GM19238 (cell line): ENCODE results near the gene CAPNS1.
"Not testable (repeated sequence)": the region's sequence is repeated elsewhere in the genome, so short reads cannot be mapped to it uniquely, and the experiment has no call there.

Source experiments
- DNase-seq: peaks from one replicate; pipeline ENCODE4 v3.0.0; 2011; ENCODE audit warnings: low spot score; ENCODE audit not compliant: insufficient read length

Gene CAPNS1

DNA sequence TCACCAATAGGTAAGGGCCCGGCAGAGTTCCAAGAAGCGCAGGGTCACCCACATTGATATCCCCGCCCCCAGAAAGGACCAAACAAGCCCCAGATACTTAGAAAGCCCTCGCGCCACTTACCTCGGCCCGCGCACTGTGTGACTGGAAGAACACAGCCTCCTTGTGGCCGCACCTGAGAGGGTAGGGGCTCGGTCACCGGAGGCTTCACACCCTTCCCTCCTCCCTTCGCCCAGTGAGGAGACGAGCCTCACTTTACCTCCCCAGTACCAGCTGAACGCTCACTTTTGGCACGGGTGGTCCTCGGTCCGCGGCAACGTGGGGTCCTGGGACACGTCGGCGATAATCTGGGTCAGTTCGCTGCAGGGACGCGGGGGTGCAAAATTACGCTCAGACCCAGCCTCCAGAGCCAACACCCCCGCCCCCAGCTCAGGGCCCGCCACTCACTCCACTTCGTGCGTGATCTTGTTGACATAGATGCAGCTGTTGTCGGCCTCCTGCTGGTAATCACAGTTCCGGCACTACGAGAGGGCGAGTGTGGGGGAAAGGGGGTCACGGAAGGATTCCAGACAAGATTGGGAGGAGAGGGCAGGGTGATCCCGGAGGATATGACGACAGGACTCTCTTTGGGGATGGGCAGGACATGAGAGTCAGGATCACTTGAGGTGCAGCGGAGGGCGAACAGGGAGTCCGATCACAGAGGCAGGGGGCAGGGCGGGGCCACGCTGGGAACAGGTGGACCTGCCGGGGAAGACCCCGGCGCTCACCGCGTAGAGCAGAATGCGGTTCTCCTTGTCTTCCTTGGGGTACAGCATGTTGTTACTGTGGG lies 25.8 kb upstream of the CAPNS1 start:
- DNase-seq: peak; percentile 30

DNA sequence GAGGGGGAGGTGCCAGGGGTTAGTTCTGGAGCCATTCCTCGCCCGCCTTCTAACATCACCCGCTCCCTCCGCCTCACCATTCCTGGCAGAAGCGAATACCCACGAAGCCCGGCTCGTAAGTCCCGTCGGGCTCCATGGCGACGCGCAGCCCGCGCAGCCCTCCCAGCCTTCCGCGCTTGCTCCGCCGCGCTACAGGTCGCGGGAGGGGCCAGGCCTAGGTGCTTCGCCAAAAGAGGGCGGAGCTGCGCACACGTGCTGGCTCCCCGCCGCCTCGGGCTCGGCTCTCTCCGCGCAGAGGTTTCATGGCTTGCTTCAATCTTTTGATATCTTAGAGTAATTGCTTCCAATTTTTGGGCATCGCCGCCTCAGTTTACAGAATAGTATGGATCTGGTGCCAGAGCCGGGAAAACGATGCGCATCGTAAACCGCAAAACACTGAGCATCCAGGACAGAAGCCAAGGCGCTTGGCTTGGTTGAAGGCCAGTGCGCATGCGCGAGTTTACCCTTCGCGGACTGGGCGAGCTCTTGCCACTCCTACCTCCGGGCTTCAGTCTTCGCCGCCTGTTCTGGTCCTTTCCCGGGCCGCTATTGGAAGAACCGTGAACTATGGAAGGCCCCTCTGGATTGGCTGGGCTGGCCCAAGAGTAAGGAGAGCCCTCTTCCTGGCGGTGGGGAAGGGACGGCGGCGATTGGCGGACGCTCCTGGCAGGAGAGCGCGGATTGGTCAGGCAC lies 25.0 kb upstream of the CAPNS1 start, which contains the start of gene POLR2I:
Gene POLR2I (minus strand): TSS at position 155 of the 732 bp plus-strand sequence. CDS start 19 bp downstream, at position 136.
- DNase-seq: peak; percentile 95

DNA sequence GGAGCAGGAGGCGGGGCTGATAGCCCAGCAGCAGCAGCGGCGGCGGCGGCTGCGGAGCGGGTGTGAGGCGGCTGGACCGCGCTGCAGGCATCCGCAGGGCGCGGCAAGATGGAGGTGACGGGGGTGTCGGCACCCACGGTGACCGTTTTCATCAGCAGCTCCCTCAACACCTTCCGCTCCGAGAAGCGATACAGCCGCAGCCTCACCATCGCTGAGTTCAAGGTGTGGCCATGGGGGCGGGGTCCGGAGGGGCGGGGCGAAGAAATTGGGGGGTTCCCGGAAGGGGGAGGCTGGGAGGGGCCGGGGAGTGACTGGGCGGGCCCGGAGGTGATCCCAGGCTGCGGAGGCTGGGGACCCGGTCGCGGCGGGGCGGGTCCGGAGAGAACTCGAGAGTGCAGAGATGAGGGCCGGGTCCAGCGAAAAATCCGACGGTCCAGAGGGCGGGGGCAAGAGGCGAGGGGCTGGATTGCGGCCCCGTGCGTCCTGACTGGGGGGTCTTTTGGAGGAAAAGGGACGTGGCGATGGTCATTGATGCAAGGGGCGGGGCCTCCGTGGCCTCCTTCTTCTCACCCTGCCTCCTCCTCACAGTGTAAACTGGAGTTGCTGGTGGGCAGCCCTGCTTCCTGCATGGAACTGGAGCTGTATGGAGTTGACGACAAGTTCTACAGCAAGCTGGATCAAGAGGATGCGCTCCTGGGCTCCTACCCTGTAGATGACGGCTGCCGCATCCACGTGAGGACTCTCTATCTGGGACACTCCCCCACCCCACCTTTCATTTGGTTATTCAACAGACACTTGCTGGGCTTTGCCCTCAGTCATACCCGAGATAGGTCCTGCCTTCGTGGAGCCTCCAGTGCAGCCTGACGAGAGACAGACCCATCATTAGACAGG lies 24.2 kb upstream of the CAPNS1 start, which contains the start of gene TBCB:
Gene TBCB (plus strand): TSS at position 16 of the 891 bp plus-strand sequence. CDS start 93 bp downstream, at position 109.
- peak; percentile 85 for DNase-seq

DNA sequence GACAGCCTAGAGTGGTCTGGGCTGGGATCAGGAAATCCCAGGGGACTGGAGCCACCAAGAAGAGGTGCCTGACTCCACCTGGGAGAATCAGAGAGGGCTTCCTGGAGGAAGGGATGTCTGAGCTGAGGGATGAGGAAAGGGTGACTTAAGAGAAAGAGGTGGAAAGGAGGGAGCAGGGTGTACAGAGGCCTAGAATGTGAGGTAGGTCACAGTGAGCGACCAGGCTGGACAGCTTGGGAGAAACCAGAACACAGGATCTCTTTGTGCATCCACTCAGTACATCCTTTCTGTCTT lies 23.6 kb upstream of the CAPNS1 start:
- DNase-seq: no peak

DNA sequence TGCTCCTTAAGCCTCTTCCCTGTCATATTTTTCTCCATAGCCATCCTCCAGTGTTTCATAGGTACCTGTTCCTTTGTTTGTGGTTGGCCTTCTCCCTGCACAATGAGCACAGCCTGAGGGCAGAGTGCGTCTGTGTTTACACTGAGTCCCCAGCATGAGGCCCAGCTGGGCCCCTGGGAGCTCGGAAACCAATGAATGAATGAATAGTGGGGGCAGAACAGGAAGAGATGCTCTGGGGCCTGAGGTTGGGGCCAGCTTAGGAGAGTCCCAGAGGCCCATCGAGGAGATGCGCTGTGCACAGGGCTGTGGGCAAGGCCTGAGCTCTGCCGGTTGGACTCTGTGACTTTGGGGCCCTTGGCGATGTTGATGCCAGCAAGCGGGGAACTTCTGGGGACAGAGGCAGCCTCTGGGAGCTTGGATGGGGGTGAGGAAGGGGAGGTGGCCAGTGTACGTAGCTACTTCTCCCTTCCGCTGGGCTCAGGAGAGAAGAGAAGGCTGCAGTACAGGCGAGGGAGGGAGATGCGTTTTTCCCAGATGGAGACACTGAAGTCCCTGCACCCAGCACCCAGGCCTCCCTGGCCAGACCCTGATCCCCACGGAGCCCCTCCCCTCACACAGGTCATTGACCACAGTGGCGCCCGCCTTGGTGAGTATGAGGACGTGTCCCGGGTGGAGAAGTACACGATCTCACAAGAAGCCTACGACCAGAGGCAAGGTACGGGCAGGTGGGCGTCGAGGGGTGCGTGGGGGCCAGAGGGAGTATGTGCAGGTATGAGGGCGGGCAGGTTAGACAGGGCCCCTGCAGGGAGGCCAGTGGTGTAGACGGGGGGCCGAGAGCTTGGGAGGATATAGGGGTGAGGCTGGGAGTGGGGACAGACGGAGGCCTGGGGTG lies 19.5 kb upstream of the CAPNS1 start:
- no peak for DNase-seq

DNA sequence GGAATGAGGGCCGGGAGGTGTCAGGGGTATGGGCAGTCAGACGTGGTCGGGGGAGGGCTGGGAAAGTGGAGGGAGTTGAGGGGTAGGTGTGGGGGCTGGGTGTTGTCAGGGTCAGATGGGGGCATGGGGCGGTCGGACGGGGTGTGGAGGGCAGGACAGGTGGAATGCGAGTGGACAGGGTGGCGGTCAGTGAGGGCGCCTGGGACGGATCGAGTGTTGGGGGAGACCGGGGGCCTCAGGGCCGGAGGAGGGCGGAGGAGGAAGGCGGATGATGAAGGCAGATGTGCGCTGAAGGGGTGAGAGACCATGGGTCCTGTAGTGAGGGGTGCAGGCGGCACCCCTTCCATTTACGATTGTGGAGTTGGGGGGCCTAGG lies 18.9 kb upstream of the CAPNS1 start:
- DNase-seq: no peak

DNA sequence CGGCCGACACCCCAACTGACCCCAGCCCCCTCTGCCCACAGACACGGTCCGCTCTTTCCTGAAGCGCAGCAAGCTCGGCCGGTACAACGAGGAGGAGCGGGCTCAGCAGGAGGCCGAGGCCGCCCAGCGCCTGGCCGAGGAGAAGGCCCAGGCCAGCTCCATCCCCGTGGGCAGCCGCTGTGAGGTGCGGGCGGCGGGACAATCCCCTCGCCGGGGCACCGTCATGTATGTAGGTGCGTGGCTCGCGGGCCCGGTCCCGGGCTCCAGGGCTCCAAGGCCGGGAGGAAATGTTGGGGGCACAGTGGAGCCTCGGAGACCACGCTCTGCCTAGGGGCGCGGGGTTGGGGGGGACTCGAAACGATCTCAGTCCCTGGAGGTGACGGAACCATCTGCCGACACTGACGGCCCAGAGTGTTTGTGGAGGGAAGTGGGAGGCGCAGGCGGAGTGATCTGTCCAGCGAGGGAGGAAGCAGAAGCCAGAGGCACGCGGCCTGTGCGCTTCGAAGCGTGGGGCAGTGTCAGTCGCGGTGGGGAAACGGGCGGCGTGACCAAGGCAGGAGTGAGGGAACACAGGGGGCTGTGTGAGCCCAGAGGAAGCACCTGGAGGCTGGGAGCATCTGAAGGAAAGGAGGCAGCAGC lies 18.3 kb upstream of the CAPNS1 start:
- no peak for DNase-seq

DNA sequence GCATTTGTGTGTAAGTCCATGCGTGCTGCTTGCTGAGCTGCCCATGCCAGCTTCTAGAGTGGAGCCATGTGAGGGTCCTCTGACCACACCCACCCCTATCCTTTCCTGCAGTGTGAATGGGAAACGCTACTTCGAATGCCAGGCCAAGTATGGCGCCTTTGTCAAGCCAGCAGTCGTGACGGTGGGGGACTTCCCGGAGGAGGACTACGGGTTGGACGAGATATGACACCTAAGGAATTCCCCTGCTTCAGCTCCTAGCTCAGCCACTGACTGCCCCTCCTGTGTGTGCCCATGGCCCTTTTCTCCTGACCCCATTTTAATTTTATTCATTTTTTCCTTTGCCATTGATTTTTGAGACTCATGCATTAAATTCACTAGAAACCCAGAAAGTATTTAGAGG lies 14.3 kb upstream of the CAPNS1 start:
- DNase-seq: no peak

DNA sequence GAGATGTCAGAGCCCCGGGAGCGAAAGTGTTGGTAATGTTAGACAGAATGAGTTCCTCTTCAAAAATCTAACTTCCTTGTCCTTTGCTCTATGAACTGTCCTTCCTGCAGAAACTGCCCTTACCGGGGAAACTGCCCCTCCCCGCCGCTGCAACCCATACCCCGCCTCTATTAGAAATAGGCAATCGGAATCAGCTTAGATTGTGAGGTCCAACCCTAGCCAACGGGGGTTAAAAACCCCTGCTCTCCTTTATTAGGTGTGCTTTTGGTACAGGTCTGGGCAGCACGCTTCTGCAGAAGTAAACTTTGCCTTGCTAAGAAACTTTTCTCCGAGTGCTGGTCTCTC lies 11.5 kb upstream of the CAPNS1 start:
- DNase-seq: no peak

DNA sequence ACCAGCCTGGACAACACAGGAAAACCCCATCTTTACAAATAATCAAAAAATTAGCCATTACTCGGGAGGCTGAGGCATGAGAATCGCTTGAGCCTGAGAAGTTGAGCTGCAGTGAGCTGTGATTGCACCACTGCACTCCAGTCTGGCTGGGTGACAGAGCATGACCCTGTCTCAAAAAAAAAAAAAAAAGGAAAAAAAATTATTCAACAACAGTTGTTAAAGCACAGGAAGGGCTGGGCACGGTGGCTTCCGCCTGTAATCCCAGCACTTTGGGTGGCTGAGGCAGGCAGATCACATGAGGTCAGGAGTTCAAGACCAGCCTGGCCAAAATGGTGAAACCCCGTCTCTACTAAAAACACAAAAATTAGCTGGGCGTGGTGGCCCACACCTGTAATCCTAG lies 8.6 kb upstream of the CAPNS1 start:
- DNase-seq: not testable (repeated sequence)

DNA sequence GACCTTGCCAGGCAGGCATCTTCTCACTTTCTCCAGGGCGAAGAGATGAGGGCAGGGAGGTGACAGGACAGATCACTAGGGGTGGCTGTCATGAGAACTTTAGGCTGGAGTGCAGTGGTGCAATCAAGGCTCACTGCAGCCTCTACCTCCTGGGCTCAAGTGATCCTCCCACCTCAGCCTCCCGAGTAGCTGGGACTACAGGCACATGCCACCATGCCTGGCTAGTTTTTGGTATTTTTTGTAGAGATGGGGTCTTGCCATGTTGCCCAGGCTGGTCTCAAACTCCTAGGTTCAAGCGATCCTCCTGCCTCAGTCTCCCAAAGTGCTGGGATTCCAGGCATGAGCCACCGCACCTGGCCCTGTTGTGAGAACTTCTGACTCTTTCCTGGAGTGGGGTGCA lies 5.0 kb upstream of the CAPNS1 start:
- DNase-seq: not testable (repeated sequence)

DNA sequence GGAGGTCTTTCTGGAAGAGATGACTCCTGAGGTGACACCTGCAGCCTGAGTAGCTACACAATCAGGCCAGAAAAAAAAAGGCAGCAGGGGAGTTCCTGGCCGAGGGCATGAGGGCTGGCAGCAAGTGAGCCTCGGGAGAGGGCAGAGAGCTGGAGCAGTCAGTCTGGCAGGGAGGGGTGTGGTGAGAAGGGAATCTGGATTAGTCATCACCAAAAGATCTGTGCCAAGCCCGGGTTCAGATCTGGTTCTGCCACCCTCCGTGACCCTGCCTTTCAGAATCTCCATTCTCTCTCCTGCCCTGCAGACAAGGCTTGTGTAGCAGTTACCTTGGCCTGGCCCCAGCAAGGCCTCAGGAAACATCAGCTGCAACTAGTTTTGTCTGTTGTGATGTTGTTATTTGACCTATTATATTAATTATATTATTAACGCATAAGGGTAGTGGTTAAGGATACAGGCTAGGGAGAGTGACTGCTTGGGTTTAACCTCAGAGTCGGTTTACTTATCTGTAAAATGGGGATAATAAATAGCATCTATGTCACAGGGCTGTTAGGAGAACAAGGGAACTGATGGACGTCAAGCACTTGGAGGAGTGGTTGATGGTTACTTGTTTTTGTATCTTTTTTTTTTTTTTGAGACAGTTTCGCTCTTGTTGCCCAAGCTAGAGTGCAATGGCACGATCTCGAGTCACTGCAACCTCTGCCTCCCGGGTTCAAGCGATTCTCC lies 2.7 kb upstream of the CAPNS1 start:
- no peak for DNase-seq

DNA sequence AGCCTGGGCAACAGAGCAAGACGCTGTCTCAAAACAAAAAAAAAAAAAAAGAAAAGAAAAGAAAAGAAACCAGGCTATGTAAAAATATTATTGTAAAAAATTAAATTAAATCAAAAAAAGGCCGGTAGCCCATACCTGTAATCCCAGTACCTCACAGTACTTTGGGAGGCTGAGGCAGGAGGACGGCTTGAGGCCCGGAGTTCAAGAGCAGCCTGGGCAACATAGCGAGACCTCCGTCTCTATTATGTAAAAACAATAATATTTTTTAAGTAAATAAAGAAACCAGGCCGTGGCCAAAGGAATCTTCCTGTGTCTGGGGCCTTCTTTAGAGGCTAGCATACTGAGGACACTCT lies 770 bp upstream of the CAPNS1 start:
- no peak for DNase-seq

DNA sequence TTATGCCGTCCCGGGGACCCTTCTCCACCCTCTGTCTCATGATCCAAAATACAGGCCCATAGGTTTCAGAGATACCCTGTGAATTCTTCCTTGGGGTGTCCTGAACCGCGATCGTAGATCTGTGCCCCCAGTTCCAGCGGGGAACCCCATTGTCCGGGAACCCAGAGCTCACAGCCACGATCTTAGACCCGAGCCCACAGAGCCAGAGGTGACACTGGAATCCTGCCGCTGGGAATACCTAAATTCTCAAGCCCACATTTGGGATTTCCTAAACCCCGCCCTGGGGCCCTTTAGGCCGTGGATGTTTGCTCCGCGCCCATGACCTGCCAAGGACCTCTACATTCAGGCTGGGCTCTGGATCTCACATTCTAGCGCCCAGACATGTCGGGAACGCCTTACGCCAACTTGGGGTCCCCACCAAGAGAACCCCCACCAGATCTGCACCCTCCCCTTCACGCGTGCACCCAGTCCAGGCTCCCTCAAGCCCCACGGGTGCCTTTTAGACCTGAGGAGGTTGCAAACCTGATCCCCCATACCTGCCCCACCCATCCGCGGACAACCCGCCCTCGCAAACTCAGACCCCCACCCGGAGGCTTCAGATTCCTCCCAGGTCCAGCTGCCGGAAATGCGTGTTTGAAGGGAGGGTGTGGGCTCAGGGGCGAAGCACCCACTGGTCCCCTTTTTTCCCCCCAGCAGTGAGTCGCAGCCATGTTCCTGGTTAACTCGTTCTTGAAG lies 605 bp downstream of the CAPNS1 start:
- peak; percentile 74 for DNase-seq

DNA sequence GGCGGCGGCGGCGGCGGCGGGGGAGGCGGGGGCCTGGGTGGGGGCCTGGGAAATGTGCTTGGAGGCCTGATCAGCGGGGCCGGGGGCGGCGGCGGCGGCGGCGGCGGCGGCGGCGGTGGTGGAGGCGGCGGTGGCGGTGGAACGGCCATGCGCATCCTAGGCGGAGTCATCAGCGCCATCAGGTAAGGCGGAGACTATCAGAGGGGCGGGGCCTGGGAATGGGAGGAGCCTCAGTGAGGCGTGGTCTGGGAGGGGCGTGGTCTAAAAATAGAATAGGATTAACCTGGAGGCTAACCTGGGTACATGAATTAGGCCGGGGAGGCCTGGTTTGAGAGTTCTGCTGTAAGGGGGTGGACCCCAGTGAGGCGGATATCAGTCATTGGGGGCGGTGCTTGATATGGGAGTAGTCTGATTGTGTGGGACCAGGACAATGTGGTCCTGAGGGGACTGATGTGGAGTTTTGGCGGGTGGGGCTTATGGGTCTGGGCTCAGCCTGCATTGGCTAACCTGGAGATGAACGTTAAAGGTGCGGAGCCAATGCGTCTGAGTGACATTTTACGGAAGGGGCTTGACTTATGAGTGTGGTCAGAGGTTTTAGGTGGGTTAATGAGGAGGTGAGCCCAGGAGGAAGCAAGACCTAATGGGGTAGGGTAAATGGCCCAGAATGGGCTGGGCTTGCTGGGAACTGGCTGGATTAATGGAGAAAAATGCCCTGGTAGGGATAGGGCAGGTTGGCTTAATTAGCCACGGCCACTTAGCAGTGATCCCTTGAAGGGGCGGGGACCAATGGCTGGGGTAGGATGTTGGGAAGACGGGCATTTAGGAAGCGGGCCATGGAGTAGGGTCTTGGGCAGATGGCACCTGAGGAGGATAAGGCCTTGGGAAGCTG lies 1.4 kb downstream of the CAPNS1 start:
- DNase-seq: peak; percentile 88

DNA sequence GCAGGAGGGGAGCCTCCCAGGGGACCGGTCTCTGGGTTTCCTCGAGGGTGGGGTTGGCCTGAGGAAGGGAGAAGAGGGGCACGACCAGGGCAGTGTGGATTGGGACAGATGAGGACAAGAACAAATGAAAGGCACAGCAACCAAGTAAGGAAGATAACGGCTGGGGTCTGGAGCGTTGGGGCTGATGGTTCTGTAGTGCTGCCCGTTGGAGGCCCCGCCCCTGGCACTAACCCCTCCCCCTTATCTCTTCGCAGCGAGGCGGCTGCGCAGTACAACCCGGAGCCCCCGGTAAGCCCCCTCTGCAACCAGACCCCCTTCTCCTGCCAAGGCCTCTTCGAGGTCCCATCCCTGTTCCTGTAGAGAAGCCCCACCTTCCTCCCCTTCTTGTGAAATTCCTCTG lies 2.2 kb downstream of the CAPNS1 start:
- no peak for DNase-seq

DNA sequence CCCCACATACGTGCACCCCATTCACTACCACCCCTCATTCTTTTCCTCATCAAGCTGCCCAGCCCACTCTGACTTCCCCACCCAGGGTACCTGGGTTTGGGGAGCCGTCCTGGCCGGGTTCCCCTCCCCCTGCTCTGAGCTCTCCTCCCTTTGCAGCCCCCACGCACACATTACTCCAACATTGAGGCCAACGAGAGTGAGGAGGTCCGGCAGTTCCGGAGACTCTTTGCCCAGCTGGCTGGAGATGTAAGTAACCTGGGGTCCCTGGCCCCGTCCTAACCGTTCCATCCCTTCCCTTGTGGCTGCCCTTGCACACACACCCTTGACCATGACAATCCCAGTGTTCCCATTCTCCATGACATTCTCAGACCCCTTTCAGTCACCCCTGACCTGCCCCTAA lies 2.6 kb downstream of the CAPNS1 start:
- no peak for DNase-seq

DNA sequence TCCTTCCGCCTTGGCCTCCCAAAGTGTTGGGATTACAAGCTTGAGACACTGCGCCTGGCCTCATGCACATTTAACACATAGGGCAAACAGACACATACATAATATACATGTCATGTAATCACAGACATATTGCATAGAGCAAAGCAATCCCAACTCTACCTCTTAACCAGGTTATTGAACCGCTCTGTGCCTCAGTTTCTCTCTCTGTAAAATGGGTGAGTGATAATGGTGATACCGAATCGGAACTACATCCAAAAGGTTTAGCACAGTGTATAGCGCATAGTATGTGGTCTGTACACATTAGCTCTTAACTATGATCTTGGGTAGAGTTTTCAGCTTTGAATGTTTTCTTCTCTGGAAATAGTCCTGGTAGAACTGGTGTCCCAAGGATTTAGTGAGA lies 4.8 kb downstream of the CAPNS1 start:
- DNase-seq: no peak
